IMR-90 (cell line): ENCODE measurements around the gene PFKP.

Experiments
- BHLHE40 ChIP-seq: fragments of 150-350 bp; IDR thresholded peaks from 2 replicates; pipeline ENCODE4 v1.6.1; 2016; ENCODE audit warnings: mild to moderate bottlenecking, low read depth, low read length
- CHD1 ChIP-seq: IDR thresholded peaks from 2 replicates; pipeline ENCODE4 v1.6.1; 2012; ENCODE audit warnings: low read depth, low read length, improper control_type of control experiment
- CTCF ChIP-seq: conservative IDR thresholded peaks from 2 replicates; pipeline ENCODE4 v1.5.1; 2012; ENCODE audit warnings: mild to moderate bottlenecking, low read depth, low read length, improper control_type of control experiment
- MAFK ChIP-seq: IDR thresholded peaks from 2 replicates; pipeline ENCODE4 v1.6.1; 2012; ENCODE audit warnings: low read depth, low read length, improper control_type of control experiment
- MXI1 ChIP-seq: IDR thresholded peaks from 2 replicates; pipeline ENCODE4 v1.6.1; 2012; ENCODE audit warnings: low read depth, mild to moderate bottlenecking, low read length, moderate library complexity, borderline replicate concordance
- POLR2A ChIP-seq: IDR thresholded peaks from 2 replicates; pipeline ENCODE4 v1.6.1; 2012; ENCODE audit warnings: mild to moderate bottlenecking, low read depth, low read length
- RCOR1 ChIP-seq: IDR thresholded peaks from 2 replicates; pipeline ENCODE4 v1.6.1; 2012; ENCODE audit warnings: mild to moderate bottlenecking, low read length, improper control_type of control experiment; ENCODE audit not compliant: insufficient replicate concordance
- RFX5 ChIP-seq: IDR thresholded peaks from 2 replicates; pipeline ENCODE4 v1.8.0; 2012; ENCODE audit warnings: low read depth, mild to moderate bottlenecking, low read length, moderate library complexity
- SMC3 ChIP-seq: fragments of 150-350 bp; IDR thresholded peaks from 2 replicates; pipeline ENCODE4 v1.6.1; 2016; ENCODE audit warnings: low read depth, mild to moderate bottlenecking, antibody characterized with exemption, low read length, moderate library complexity
- USF2 ChIP-seq: fragments of 150-350 bp; IDR thresholded peaks from 2 replicates; pipeline ENCODE4 v1.6.1; 2017; ENCODE audit warnings: mild to moderate bottlenecking, antibody characterized with exemption, low read length, low read depth

GRCh38 chr10:3096149-3096548 is 28.8 kb downstream of the PFKP start:
- no peak for TF ChIP-seq POLR2A
- no peak for TF ChIP-seq CTCF
- TF ChIP-seq MAFK: no peak
- TF ChIP-seq USF2: no peak
- no peak for TF ChIP-seq MXI1
- TF ChIP-seq SMC3: no peak
- TF ChIP-seq RCOR1: no peak
- TF ChIP-seq CHD1: no peak
- TF ChIP-seq RFX5: no peak
- no peak for TF ChIP-seq BHLHE40
